Measurements from ENCODE around the gene BANF2.
A peak's percentile ranks its signal among the peaks of the same experiment; 100 is the strongest.

GRCh38 chr20:17682103-17682888, 17.5 kb upstream of the BANF2 start, which contains the start of gene RRBP1:
- TF ChIP-seq CTCF (IDR thresholded peaks at IDR 0.05) (peak; percentile 59 to 78 (median 70)), POLR2A (IDR thresholded peaks at IDR 0.05) (peak; percentile 78)
